Testis (tissue), 2 donors: ENCODE data around the gene ETFBKMT.

Experiments
- CTCF ChIP-seq, 3 experiments: fragments of 450-650 bp in 2 of 3; fragments of 200-600 bp in 1 of 3; sonication (generic) in 1 of 3; IDR thresholded peaks; one replicate each; pipeline ENCODE4 v1.5.1; 2016 to 2019; ENCODE audit warnings: antibody characterized with exemption in 3 of 3, mild to moderate bottlenecking in 2 of 3, moderate library complexity in 1 of 3
- POLR2A ChIP-seq: fragments of 450-650 bp; IDR thresholded peaks from one replicate; pipeline ENCODE4 v1.6.1; 2017; ENCODE audit warnings: antibody characterized with exemption, mild to moderate bottlenecking, moderate library complexity

GRCh38 chr12:31715283-31715825, 55.9 kb downstream of the ETFBKMT start:
- TF ChIP-seq CTCF (IDR thresholded peaks at IDR 0.05) (no peak), POLR2A (no peak)
